Measurements from ENCODE around the gene FOXA2.

The FOXA2 gene

DNA sequence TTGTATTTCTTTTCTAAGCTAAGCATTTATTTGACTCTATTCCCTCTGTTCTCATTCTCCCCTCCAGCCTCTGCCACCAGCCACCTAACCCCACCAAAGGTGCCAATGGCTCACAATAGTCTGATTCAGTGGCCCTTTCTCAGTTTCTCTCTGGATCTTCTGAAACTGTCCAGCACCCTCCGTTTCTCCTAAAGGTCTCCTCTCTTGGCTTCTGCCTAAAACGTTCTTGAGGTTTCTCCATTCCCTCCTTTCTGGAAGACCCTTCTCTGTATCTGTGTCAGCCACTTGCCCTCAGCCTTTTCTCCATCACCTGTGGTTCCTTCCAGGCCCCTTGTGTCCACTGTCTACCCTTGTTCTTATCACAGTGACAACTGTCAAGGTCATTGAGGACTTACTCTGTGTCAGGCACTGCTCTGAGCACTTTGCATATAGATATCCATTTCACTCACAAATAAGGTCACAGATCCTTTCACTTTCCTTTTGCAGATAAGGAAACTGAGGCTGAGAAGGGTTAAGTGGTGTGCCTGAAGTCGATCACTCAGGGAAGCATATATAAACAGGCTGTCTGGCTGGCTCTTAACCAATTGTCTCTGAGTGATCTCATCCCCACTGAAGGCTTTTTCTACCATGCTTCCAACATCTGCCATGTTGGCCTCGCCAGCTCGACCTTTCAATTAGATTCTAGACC lies 48.1 kb downstream of the FOXA2 start:
- no peak for DNase-seq

DNA sequence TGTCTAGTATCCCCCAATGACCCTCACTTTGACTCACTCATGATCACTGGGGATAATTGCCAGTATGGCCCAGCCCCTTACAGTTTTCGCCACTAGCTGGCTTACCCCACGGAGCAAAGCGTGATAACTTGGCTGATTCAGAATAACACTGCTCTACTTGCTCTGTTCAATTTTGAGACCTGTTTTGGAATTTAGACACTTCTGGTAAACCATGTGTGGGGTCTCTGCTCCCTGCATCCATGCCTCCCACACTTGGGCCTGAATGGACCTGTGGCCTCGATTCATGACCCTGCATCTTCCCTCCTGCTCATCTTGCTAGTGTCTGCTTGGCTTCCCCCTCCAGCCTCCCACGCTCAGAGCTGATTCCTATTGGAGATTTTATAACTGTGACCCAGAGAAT lies 48.9 kb downstream of the FOXA2 start:
- DNase-seq, result no peak

DNA sequence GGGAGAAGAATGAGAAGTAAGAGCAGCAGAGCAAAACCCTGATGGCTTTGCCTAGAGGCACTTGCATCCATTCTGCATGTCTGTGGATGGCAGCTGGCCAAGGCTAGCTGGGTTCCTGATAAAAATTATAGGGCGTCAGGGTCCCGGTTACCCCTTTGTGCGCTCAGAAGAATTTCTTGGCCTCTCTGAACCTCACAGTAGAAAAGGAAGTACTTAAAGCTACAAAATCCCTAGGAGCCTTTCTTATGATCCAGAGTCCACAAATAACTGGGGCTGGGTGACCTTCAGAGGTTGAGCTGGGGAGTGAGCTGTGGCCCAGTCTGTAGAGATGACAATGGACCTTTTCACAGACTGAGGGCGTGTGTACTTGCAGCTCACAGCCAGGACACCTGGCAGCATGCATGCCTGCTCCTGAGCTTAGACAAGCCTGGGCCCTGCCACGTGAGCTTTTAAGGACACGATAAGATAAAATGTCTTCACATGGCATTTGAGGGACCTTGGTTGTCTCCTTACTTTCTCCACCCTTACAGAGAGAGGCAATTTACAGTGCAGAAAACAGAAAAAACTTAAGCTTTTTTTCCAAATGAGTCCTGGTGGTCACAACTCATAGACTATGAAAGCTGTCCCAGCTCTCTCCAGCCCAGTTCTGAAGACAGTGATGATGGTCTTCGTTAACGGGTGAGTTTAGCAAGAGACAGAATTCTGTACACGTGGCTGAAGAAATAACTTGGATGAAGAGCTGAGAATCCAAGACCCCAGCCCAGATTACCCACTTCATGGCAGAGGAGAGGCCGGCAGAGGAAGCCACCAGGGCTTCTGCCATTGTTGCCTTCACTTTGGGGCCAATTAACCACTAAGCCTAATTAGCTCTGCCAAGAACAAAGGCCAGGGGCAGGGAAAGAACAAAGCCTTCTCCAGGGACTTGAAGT lies 50.3 kb downstream of the FOXA2 start:
- DNase-seq, result no peak

- no peak for DNase-seq
Measured at GRCh38 chr20:22532598-22532997, 51.8 kb downstream of the FOXA2 start.

GRCh38 chr20:22531756-22532155 lies 52.6 kb downstream of the FOXA2 start:
- no peak for DNase-seq

DNA sequence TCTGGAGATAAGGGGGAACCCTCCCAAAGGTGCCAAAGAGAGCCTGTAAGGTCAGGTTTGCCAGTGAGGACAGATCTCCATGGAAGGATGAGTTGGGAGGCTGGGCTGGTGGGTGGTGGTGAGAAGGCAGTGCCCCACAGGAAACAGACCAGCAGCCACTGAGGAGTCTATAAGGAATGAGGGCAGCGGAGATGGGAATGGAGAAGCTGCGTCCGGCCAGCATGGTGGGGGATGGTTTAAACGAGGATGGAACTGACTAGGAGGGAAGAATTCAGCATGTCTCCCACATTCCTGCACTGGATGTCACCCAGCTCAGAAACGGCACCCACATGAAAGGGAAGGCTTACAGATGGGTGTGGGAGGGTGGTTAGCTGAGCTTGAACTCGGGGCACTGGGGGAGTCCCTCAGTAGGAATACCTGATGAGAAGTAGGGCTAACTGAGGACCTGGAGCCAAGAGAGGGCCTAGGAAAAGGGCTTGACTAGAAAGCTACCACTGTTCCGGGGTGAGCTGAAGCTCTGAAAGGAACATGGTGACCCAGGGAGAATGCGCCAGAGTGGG lies 53.2 kb downstream of the FOXA2 start:
- no peak for DNase-seq

Data from activated CD8-positive, alpha-beta memory T cell treated with anti-CD3 and anti-CD28 coated beads, Interleukin-2, amount 50 U/mL, for 48 hours (primary cell).